Smooth muscle cell (in vitro differentiated cells): ENCODE measurements around the gene ARAP3. TPM values are rescaled to one million over a fixed set of nuclear protein-coding genes. Genes with fewer than 3 reads are reported as not detected.
A peak's percentile ranks its signal among the peaks of the same experiment; 100 is the strongest.

Experiments used
- DNase-seq: peaks from one replicate; lab custom pipeline; 2025; ENCODE audit not compliant: unreplicated experiment; lab: John Stamatoyannopoulos, UW
- H2AFZ ChIP-seq: fragments of 200-600 bp; sonication (generic); 2 replicates; pipeline ENCODE4 v1.6.0; 2016; ENCODE audit warnings: antibody characterized with exemption, low read depth, mild to moderate bottlenecking
- H3F3A ChIP-seq: fragments of 200-600 bp; sonication (generic); 2 replicates; pipeline ENCODE4 v1.6.0; 2017; ENCODE audit warnings: antibody characterized with exemption, low read depth
- H3K27ac ChIP-seq: fragments of 200-600 bp; sonication (generic); 2 replicates; pipeline ENCODE4 v1.5.1; 2016; ENCODE audit warnings: low read depth, mild to moderate bottlenecking
- H3K27me3 ChIP-seq: fragments of 200-600 bp; sonication (generic); 2 replicates; pipeline ENCODE4 v1.6.1; 2016; ENCODE audit warnings: low read depth, mild to moderate bottlenecking
- H3K36me3 ChIP-seq: fragments of 200-600 bp; sonication (generic); 2 replicates; pipeline ENCODE4 v1.5.1; 2016; ENCODE audit warnings: low read depth
- H3K4me1 ChIP-seq: fragments of 200-600 bp; sonication (generic); 2 replicates; pipeline ENCODE4 v1.5.1; 2016; ENCODE audit warnings: low read depth
- H3K4me2 ChIP-seq: fragments of 200-600 bp; sonication (generic); 2 replicates; pipeline ENCODE4 v1.6.0; 2016; ENCODE audit warnings: mild to moderate bottlenecking
- H3K4me3 ChIP-seq: fragments of 200-600 bp; sonication (generic); 2 replicates; pipeline ENCODE4 v1.5.1; 2016; ENCODE audit warnings: mild to moderate bottlenecking
- H3K79me2 ChIP-seq: fragments of 200-600 bp; sonication (generic); 2 replicates; pipeline ENCODE4 v1.6.0; 2016; ENCODE audit warnings: low read depth, mild to moderate bottlenecking
- H3K9ac ChIP-seq: fragments of 200-600 bp; sonication (generic); 2 replicates; pipeline ENCODE4 v1.6.0; 2016; ENCODE audit warnings: low read depth
- H3K9me3 ChIP-seq: fragments of 200-600 bp; sonication (generic); replicated peaks from 2 replicates; pipeline ENCODE4 v1.5.1; 2016; ENCODE audit warnings: low read depth
- H4K20me1 ChIP-seq: fragments of 200-600 bp; sonication (generic); 2 replicates; pipeline ENCODE4 v1.6.0; 2016; ENCODE audit warnings: low read depth
- CTCF ChIP-seq: fragments of 200-600 bp; sonication (generic); IDR thresholded peaks from 2 replicates; pipeline ENCODE4 v1.5.1; 2017; ENCODE audit warnings: borderline replicate concordance, mild to moderate bottlenecking, antibody characterized with exemption; ENCODE audit not compliant: insufficient read depth, poor library complexity, severe bottlenecking
- WGBS: methylation state at CpG from one replicate; pipeline ENCODE4 v1.1.7; 2016; ENCODE audit warnings: low lambda C conversion rate; 5-methylcytosine and 5-hydroxymethylcytosine counted together
- polyA plus RNA-seq: library from polyadenylated mRNA; unstranded; fragments of >200 nt; fragmentation: Nextera tagmentation; extraction: Ambion mirVana; gene quantifications from 2 replicates; pipeline ENCODE4 v1.2.1, GENCODE V29; 2016
- total RNA-seq: library from RNA; depleted of rRNA; stranded (reverse); fragments of >200 nt; gene quantifications from 2 replicates; pipeline ENCODE4 v1.2.3, GENCODE V29; 2014

Gene ARAP3
- total and polyA plus RNA-seq, 2 experiments from 2014 or later: 9.4 to 11.1 TPM

DNA sequence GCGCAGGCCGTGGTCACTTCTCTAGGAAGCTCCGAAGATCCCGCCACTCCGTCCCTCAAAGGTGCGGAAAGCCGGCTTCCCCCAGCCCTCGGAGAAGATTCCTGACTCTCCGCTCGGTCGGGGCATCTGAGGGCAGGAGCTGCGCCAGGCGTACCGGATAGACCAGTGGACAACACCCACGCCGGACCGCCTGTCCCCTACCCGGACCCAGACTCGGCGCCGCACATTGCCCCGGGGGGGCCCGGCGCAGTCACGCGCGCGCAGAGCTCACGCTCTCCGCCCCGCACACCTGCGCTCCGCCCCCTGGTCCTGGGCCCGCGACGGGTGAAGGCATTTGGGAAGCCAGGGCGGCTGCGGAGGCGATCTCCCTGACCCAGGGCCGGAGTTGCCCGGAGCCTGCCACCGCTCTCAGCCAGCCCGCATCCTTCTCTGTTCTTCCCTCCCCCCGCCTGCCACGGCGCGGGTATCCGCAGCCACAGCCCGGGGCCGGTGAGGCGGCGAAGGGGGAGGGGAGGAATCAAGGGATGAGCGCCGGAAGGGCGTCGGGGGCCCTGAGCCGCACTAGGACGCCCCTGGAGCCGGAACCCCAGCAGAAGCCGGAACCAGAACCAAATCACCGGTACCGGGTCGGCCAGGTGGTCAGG is 44.8 kb downstream of the ARAP3 start:
- H4K20me1 ChIP-seq: peaks cover 52% of the 10 kb centered on the region
- TF ChIP-seq CTCF: no peak
- WGBS: under 1% methylated on average over 59 of the region's 63 CpGs

DNA sequence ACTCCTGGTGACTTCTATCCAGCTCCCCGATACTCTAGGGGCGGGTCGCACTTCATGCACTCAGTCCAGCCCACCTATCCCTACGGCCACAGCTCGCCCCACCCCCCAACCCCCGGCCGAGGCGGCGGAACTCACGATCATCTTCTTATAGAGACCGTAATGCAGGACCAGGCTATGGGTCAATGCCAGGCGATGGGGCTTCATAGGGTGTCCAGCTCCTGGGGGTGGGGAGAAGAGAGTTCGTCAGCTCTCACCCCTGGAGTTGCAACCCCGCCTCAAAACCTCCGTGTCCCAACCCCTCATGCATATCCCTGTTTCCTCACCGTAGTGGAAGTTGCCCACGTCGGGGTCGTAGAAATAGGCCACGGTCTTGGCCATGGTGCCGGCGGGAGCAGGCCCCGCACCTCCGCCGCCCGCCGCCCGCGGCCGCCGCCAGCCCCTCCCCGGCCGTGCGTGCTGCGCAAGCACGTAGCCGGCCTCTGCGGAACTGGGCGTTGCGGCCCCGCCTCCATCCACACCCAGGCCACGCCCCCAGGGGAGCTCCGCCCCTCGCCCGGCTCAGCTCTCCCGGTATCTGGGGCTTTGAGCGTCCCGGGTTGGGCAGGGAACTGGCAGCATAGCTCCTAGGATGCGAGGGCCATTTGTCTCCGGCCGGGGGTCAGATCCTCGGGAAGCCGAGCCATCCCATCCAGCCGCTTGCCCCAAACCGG is 45.5 kb downstream of the ARAP3 start, which contains the start of the genes HDAC3 and RELL2:
TSS of gene HDAC3 (minus strand) at position 437 of the 710 bp plus-strand sequence. CDS start at position 378, 59 bp downstream.
TSS of gene RELL2 (plus strand) at position 585 of the 710 bp plus-strand sequence. CDS start 1,229 bp downstream, outside the sequence.
- peak within 1 kb of the TSS; percentile 99 for H3K4me2 ChIP-seq
- under 1% methylated on average over 55 of the region's 55 CpGs for WGBS
- peak within 1 kb of the TSS; percentile 95 for H3K4me3 ChIP-seq
- peaks cover 16% of the 10 kb centered on the region for H3K4me1 ChIP-seq
- H3K9ac ChIP-seq: peak within 1 kb of the TSS; percentile 80
- no peak for TF ChIP-seq CTCF
- no peaks in the 10 kb centered on the region for H3F3A ChIP-seq
- H3K79me2 ChIP-seq: peaks cover 48% of the 10 kb centered on the region
- no peaks in the 10 kb centered on the region for H3K27me3 ChIP-seq
- H3K9me3 ChIP-seq: no peaks in the 10 kb centered on the region
- H2AFZ ChIP-seq: peak within 1 kb of the TSS; percentile 93
- H4K20me1 ChIP-seq: peaks cover 53% of the 10 kb centered on the region
- peak; percentile 80 for DNase-seq
- no peaks in the 10 kb centered on the region for H3K36me3 ChIP-seq
- H3K27ac ChIP-seq: peak within 1 kb of the TSS; percentile 36

More for the DNA sequence above, 44.8 kb downstream of the ARAP3 start:
- DNase-seq: no peak
- Histone ChIP-seq H3K27ac (no peak overlapping the region), H3K4me1 (peaks cover 16% of the 10 kb centered on the region), H3K9me3 (no peaks in the 10 kb centered on the region), H3K27me3 (no peaks in the 10 kb centered on the region), H3K9ac (peak overlapping the region; percentile 51), H3K4me3 (peak overlapping the region; percentile 95), H3F3A (peaks cover 6% of the 10 kb centered on the region), H3K36me3 (no peaks in the 10 kb centered on the region), H3K79me2 (peaks cover 43% of the 10 kb centered on the region), H3K4me2 (peak overlapping the region; percentile 99), H2AFZ (peak overlapping the region; percentile 93)

- no peaks in the 10 kb centered on the region for H3K36me3 ChIP-seq
- H3K4me2 ChIP-seq: peak overlapping the region; percentile 99
- no peak for TF ChIP-seq CTCF
- H3K9me3 ChIP-seq: no peaks in the 10 kb centered on the region
- H2AFZ ChIP-seq: peak overlapping the region; percentile 93
- peak overlapping the region; percentile 95 for H3K4me3 ChIP-seq
- 14% methylated on average over 4 of the region's 4 CpGs for WGBS
- DNase-seq: no peak
- H3K27me3 ChIP-seq: no peaks in the 10 kb centered on the region
- H3K4me1 ChIP-seq: peaks cover 16% of the 10 kb centered on the region
- no peaks in the 10 kb centered on the region for H3F3A ChIP-seq
- H3K79me2 ChIP-seq: peaks cover 53% of the 10 kb centered on the region
- H3K27ac ChIP-seq: peak overlapping the region; percentile 36
- peaks cover 54% of the 10 kb centered on the region for H4K20me1 ChIP-seq
- peak overlapping the region; percentile 80 for H3K9ac ChIP-seq
Observed at GRCh38 chr5:141636106-141636412, 46.0 kb downstream of the ARAP3 start.
